Loucy (cell line): ENCODE data around the gene FN3KRP.

Source experiments
- EZH2phosphoT487 ChIP-seq: fragments of 200-600 bp; IDR thresholded peaks from 2 replicates; pipeline ENCODE4 v1.6.1; 2018; ENCODE audit warnings: antibody characterized with exemption, mild to moderate bottlenecking, moderate library complexity, borderline replicate concordance
- TF ChIP-seq, protein P1 (sequence below): fragments of 200-600 bp; sonication (generic); conservative IDR thresholded peaks from 2 replicates; pipeline ENCODE4 v1.5.1; 2014; ENCODE audit warnings: mild to moderate bottlenecking, antibody characterized with exemption, low read length

DNA sequence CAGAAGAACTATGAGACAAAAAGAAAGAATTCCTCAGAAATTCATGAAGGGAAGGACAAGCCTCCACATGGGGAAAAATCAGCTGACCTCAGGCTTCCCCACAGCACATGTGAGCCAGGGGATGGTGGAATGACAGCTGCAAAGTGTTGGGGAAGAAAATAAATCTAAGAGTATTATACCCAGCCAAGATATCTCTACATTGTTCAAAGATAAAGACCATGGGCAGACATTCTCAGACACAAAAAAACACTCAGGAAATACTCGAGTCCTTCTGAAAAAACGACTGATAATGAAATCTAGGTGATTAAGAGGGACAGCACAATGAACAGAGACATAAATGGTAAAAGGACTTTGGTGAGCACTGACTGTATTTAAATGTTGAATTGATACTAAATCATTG is 21.9 kb upstream of the FN3KRP start:
- TF ChIP-seq, protein P1, sequence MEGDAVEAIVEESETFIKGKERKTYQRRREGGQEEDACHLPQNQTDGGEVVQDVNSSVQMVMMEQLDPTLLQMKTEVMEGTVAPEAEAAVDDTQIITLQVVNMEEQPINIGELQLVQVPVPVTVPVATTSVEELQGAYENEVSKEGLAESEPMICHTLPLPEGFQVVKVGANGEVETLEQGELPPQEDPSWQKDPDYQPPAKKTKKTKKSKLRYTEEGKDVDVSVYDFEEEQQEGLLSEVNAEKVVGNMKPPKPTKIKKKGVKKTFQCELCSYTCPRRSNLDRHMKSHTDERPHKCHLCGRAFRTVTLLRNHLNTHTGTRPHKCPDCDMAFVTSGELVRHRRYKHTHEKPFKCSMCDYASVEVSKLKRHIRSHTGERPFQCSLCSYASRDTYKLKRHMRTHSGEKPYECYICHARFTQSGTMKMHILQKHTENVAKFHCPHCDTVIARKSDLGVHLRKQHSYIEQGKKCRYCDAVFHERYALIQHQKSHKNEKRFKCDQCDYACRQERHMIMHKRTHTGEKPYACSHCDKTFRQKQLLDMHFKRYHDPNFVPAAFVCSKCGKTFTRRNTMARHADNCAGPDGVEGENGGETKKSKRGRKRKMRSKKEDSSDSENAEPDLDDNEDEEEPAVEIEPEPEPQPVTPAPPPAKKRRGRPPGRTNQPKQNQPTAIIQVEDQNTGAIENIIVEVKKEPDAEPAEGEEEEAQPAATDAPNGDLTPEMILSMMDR, result no peak
- TF ChIP-seq EZH2phosphoT487, result no peak
